ENCODE measurements around the gene HABP4.
A peak's percentile ranks its signal among the peaks of the same experiment; 100 is the strongest.

HABP4 gene

DNA sequence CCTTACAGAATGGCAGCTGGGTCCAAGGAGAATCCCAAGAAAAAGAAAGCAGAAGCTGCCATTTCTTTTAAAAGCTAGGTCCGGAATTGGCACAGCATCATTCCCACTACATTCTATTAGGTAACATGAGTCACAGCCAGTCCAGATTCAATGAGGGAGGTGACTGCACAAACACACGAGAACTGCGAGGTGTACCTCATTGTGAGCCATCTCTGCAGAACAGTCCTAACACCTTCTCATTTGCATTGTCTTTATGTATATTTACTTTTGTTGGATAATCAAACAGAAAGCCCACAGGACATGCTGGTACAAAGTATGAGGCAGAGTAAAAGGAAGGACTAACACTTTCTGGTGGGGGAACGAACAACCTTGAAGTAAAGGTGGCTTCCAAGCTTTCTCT, 14.6 kb upstream of the HABP4 start:
- no peak for DNase-seq (ENCODE audit: low spot score)

DNA sequence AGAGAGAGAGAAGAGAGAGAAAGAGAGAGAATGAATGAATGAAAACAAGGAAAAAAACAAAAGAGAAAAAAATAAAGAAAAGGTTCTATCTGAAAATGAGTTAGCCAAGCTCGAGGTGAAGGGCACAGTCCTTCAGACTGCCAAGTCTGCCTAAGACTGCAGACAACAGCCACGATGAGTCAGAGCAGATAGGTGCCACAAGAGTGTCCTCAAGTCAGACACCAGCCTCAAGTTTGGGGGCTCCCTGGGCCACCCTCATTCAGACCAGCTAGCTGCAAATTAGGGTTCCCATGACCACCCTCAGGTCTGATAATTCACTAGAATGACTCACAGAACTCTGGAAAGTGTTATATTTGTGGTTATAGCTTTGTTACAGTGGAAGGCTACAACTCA, 13.9 kb upstream of the HABP4 start:
- DNase-seq (ENCODE audit: low spot score), result peak; percentile 56

DNA sequence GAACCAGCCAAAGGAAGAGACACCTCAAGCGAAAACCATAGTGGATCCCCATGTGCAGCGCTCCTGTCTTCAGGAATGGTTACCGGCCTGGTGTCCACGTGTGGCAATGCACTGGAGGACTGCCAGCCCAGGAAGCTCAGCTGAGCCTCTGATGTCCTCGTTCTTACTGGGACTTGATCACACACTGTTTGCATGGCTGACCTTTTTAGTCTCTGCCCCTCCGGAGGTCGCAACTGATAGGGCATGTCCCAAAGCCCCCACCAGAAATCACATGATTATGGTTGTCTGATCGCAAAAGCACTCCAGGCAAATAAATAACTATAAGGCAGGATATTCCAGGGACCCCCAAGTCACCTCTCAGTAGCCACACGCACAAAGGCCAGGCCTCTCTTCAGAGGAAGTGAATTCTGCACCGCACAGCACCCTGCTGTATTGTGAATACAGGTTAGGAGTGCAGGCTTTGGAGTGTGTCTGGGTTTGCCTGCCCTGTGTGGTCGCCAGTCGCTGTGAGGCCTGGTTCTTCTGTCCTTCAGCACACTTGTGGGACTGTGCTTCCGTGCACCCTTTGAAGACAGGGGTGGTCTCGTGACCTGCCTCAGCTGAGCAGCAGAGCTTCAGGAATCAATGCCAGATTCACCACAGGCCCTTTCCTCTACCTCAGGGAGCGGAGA, 13.4 kb upstream of the HABP4 start:
- DNase-seq (ENCODE audit: low spot score), result no peak

DNA sequence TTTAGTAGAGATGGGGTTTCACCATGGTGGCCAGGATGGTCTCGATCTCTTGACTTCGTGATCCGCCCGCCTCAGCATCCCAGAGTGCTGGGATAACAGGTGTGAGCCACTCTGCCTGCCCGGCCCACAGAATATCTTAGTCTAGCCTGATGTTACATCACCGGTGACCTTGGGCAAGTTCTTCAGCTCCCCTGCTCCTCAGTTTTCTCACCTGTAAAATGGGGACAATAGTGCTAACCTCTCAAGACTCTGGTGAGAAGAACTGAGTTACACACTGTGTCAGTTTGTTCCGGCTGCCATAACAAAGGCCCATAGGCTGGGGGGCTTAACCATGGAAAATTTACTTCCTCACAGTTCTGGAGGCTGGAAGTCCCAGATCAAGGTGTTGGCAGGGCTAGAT, 12.5 kb upstream of the HABP4 start:
- DNase-seq (ENCODE audit: low spot score), result no peak

DNA sequence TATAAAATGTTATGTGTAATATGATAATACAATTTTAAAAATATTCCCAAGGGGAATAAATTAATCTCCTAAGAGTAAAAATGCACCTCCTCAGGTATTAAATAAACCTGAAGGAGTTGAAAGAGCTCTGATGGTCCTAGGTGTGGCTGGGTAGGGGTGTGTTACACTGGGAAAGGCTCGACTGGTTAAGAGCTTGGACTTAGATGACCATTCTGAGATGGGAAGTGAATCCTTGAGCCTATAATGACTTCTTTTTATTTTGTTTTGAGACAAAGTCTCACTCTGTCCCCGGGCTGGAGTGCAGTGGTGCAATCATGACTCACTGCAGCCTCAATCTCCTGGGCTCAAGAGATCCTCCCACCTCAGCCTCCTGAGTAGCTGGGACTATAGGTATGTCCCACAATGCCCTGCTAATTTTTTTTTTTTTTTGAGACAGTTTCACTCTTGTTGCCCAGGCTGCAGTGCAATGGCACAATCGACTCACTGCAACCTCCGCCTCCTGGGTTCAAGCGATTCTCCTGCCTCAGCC, 9.2 kb upstream of the HABP4 start:
- no peak for DNase-seq (ENCODE audit: low spot score)

DNA sequence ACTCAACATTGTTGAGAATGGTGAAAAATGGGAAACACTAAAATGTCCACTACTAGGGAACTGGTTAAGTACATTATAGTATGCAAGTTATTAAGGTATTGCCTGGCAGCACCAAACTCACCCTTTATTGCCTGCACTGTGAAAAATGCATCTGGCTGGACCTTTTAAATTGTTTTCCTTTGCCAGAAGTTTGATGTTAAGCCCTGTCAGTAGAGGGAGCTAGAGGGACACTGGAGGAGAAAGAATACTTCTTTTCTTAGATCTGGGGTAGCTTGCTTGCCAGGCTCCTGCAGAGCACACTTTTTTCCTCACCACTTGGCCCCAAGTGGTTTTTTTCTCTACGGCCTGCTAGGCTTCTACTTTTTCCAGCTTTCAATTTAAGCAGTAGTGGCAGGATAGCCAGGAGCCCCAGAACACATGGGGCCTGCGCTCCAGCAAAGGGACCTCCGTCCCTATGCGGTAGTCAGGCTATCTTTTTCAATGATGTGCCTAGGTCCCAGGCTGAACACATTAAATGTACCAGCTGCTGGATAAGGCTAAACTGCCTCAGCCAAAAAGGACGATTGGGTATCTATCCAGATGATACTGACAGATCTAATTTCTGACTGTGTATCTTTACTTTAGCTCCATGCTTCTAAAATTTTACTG, 8.0 kb upstream of the HABP4 start:
- DNase-seq (ENCODE audit: low spot score), result peak; percentile 21

DNA sequence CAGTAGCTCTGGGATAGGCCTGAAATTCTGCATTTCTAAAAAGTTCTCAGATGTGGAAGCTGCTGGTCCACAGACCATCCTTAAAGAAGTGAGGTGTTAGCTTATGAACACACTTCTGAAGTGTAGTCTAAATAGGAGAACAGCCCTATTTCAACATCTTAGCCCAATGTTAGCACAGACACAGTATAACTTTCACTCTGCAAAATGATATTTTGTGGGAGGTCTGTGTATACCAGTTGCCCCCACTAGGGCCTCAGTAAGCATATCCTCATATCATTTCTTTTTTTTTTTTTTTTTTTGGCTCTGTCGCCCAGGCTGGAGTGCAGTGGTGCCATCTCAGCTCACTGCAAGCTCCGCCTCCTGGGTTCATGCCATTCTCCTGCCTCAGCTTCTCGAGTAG, 7.5 kb upstream of the HABP4 start:
- DNase-seq (ENCODE audit: low spot score), result no peak

DNA sequence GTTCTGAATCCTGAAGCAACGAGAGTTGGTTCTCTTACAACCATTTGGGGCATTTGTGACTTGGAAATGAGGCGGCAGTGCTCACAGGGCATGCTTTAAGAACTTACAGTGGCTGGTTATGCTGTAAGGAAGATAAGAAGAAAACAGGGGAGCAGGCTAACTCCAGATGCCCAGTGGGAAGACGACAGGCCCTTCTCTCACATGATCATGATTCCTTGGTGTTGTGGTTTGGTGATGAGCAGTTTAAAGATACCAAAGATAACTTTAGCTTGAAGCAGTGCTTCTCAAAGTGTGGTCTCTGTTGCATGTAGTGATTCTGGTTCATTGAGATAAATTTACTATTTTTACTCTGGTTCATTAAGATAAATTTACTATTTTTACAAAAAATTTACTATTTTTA, 2.6 kb upstream of the HABP4 start:
- DNase-seq (ENCODE audit: low spot score), result no peak

DNA sequence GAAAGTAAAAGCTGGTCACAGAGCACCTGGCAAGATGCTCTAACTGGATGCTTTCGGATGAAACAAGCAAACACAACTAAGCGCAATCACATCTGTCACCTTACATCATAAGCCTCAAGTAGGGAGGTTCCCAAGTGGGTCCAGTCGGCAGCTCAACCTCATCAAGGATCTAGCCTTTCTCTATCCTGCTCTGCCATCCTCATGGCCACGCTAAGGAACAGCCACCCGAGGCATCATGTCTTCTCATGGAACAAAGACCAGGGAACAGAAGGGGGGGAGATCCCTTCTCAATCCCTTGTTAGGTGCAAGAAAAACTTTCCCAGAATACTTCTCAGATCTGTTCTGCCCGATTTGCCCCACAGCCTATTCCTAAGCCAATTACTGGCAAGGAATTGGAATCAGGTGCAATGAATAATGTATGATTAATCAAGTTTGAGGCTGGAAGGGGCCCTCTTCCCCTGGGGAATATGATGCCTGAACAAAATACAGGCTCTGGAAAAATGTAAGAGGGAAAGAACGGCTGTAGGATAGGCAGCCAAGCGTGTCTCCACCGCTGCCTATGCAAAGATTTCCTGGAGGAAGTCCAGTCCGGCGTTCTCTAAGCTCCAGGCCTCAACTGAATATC, 1.3 kb upstream of the HABP4 start:
- no peak for DNase-seq (ENCODE audit: low spot score)

DNA sequence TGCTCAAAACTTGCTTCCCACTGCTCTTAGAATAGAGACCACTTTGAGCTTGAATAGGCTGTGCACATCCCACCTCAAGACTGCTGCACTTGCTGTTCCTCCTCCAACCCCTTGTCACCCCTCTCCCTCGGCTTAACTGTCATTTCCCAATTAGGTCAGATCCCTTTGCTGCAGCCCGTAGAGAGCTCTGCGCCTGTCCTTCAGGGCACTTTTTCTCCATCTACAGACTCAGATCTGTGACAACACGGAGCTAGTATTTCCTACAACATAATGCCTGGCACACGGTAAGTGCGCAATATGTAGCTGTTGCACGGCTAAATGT, 485 bp upstream of the HABP4 start:
- DNase-seq (ENCODE audit: low spot score), result no peak

DNA sequence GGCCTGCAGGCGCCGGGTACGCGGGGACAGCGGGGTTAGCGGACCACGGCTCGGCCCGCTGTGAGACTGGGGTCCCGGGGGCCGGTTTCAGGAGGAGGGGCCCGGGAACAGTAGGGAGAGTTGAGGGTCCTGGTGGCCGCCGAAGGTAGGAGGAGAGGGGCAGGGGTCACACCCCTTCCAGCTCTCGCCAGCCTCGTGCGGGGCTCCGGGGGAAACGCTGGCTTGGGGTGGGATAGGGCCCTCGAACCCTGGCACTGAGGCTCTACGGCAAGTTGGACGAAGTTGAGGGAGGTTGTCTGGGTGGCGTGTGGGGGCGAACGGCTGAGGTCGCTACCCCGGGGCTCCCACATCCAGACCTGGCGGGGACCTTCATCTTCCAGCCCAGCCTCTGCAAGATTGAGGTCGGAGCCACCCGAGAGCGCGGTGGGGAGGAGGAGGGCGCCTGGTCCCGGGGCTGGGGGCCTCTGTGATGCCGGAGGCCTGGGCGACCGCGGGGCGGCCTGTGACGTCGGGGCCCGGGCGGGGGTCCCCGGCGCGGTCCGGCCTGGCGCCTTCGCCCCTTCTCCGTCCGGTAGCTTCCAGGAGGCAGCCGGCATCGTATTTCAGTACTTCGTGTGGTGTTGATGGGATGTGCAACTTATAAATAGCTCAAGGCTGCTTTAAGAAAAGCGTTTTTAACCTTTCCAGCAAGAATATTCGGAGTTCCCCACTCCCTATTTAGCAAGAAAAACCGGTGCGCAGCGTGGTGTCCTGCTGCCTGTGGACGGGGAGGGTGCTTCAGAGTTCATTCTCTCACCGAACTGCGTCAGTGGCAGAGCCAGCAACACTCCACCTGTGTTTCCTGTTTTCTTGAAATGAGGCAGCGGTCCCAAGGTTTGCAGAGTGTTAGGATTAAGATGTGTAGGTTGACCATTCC, 902 bp downstream of the HABP4 start:
- DNase-seq (ENCODE audit: low spot score), result peak; percentile 40

DNA sequence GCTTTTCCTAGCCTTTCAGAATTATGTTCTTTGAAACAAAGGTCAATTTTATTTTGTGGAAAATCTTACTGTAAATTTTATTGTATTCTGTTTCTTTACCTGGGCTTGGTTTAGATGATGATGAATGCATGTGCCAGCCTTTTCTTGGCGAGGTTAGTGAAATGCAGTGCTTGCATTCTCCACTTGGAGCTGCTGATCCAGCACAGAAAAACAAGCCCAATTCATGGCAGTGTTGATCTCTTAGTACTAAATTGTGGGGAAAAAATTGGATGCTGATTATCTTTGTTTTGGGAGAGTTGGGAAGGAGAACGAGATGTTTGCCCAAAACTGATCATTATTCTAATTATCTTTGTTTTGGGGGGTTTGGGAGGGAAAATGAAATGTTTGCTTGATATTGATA, 3.7 kb downstream of the HABP4 start:
- DNase-seq (ENCODE audit: low spot score), result no peak

DNA sequence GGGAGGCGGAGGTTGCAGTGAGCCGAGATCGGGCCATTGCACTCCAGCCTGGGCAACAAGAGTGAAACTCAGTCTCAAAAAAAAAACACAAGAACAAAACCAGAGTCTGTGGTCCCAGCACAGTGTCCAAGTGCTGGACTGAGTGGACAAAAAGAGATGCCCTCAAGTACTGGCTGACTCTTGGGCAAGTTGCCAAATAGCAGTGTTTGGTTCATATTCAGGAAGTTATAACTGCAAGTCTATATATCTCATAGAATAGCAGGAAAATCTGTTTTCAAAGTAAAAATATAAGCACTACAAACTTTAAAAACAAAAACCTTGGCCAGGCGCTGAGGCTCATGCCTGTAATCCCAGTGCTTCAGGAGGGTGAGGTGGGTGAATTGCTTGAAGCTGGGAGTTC, 7.3 kb downstream of the HABP4 start:
- no peak for DNase-seq (ENCODE audit: low spot score)

DNA sequence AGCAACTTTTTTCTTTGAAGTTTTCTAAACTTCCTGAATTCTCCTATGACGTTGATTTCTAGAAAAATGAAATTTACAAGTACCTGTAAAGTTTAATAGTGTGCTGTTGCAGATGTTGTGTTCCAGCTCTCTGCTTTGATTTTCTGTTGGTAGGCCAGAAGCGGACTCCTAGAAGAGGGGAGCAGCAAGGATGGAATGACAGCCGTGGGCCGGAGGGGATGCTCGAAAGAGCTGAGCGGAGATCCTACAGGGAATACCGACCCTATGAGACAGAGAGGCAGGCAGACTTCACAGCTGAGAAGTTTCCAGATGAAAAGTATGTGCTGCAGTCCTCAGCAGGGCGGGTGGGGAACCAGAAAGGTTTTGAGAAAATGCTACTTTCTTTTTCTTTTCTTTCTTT, 8.3 kb downstream of the HABP4 start:
- no peak for DNase-seq (ENCODE audit: low spot score)

DNA sequence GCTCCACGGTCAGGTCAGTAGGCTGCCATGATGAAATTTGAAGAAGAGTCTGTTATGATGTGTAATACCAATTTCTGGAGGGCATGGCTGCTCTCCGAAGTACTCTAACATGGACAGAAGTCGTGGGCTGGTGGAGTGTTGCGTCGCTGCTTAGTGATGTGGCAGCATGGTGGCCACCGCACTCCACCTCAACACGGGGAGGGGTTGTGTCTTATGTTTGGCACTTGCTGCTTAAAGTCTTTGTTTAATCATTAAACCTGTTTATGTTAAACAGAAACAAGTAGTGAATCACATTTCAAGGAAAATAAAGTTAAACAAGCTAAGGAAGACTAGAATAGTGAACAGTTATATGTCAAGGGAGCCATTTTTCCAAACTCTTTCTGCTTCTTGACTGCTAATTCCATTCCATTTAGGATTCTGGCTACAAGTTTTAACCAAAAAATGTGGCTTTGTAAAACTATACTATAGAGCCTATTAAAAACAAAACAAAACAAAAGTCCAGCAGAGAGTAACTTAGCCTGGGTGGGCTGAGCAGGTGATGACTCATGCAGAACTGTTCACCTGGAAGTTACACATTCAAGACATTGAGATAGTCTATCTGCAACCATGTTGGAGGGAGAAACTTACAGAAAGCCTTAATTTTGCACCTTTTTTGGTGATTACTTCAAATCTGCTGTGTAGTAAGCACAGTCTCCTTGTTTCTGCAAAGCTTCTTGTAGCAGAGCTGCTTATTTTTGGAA, 9.5 kb downstream of the HABP4 start:
- DNase-seq (ENCODE audit: low spot score), result no peak

DNA sequence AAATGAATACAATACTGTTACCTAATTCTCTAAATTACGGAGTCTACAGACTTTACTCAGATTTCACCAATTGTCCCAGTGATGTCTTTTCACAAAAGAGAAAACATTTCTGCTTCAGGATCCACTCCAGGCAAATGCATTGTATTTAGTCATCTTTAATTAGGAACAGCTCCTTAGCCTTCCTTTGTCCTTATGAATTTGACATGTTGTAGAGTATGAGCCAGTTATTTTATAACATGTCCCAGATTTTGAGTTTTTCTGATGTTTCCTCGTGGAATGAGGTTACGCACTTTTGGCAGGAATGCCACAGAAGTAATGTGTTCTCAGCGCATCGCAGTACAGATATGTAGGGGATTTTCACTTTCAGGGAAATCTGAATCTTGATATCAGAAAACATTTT, 10.5 kb downstream of the HABP4 start:
- DNase-seq (ENCODE audit: low spot score), result no peak

DNA sequence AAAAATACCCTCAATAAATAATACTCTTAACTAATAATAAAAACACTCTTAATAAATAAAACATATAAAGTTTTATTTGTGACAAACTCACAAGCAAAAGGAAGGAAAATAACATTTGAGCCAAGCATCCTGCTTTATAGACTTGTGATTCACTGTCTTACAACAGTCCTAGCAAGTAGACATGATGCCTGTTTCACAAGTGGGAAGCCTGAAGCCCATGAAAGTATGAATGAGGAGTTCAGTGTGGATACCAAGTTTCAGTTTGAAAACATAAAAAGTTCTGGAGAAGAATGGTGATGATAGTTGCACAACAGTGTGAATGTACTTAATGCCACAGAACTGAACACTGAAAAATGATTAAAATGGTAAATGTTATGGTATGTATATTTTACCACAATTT, 10.9 kb downstream of the HABP4 start:
- DNase-seq (ENCODE audit: low spot score), result no peak

DNA sequence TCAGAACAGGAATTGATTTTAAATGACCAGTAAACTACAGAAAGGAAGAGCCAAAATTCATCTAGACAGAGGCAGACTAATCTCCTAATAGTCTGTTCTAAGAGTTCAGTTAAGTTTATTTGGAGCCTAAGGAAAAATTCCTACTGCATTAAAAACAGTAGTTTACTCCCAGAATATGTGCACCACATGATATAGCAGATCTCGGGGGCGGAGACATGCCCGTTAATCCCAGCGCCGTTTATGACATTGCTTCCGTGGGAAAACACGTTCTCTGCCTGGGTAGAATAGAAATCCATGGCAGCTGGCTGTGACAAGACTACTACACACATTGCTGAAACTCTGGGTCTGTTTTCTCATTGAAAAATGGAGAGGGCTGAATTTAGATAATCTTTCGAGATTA, 11.4 kb downstream of the HABP4 start:
- DNase-seq (ENCODE audit: low spot score), result no peak

DNA sequence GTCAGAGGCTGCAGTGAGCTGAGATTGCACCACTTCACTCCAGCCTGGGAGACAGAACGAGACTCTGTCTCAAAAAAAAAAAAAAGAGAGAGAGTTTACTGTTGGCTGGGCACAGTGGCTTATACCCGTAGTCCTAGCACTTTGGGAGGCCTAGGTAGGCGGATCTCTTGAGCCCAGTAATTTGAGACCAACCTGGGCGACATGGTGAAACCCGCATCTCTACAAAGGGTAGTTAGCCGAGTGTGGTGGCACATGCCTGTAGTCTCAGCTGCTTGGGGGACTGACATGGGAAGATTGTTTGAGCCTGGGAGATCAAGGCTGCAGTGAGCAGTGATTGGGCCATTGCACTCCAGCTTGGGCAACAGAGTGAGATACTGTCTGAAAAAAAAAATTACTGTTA, 12.6 kb downstream of the HABP4 start:
- DNase-seq (ENCODE audit: low spot score), result no peak

DNA sequence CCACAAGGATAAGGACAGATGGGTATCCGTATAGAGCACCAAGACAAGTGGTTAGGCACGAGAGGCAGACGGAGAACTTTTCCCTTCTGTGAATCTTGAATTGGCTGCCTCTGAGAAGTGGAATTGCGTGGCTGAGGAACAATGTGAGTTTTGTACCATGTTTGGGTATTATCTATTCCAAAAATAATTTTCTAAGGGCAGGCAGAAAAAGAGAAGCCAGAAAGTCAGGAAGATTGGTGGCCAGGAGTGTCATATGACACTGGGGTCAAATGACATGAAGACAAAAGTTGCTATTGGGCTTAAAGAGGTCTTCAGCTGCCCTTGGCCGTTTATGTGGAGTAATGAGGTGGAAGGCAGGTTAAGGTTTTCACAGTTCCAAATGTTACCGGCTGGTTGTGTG, 14.5 kb downstream of the HABP4 start:
- DNase-seq (ENCODE audit: low spot score), result no peak

DNA sequence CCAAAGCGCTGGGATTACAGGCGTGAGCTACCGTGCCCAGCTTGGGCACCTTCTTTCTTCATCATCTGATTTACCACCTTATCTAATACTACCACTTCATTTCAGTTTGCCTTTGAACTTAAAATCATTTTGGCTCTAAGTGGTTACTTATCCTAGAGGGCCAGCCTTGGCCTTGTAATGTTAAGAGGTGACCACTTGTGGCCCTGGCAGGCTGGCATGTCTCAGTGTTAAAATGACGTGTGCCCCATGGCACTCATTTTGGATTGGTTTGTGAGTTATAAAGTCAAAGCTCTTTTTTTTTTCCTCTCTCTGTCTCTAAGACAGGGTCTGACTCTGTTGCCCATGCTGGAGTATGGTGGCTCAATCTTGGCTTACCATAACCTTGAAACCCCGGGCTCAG, 17.8 kb downstream of the HABP4 start:
- DNase-seq (ENCODE audit: low spot score), result no peak

DNA sequence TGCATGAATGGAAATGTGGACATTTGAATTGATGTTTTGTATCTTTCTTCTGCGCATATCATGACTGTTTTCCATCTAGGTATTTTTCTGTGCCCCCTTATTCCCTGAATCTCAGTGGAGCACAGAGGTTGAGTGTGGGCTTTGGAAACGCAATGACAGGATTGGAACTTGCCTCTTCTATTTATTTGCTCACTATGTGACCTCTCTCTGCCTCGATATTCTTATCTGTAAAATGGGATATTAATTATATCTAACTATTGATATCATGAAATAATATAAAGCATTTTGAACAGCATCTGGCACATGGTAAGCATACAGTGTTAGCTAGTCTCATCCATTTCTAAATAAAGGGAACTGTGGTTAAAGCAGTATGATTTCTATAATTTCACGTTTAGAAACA, 26.0 kb downstream of the HABP4 start:
- DNase-seq (ENCODE audit: low spot score), result no peak

Measured in CD4-positive, alpha-beta T cell treated with Interleukin-15 for 4 hours (primary cell).